ENCODE measurements around the gene MAPK7.

Gene MAPK7

DNA sequence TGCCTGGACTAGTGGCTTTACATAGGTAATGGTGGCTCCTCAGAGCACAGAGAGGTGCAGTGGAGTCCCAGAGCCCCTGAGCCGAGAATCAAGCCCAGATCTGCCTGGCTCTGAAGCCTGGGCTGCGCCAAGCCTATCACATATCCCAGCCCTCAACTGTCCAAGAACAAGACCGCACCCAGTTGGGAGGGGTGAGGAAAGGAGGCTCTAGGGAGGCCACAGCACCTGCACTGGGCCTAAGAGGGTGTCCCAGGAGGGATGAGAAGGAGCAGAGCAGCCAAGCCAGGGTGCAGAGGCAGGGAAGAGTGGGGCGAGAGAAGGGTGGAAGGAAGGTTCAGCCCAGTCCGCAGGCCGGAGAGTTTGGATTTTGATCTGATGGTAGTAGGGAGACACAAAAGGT, 31.8 kb downstream of the MAPK7 start:
- no peaks in the 10 kb centered on the region for H3K4me1 Mint-ChIP-seq (ENCODE audit: low read depth in 2 of 2)
- no peak overlapping the region for H3K4me3 Mint-ChIP-seq
- H3K27me3 Mint-ChIP-seq: peaks cover 0 to 44% of the 10 kb centered on the region in 2 donors
- DNase-seq (no peak), ATAC-seq (replicated peaks) (no peak)
- H3K27ac Mint-ChIP-seq: peak overlapping the region in 1 of 2 donors; percentile 33
- no peaks in the 10 kb centered on the region for H3K36me3 Mint-ChIP-seq (ENCODE audit: insufficient read depth)
- H3K9me3 Mint-ChIP-seq: no peaks in the 10 kb centered on the region

DNA sequence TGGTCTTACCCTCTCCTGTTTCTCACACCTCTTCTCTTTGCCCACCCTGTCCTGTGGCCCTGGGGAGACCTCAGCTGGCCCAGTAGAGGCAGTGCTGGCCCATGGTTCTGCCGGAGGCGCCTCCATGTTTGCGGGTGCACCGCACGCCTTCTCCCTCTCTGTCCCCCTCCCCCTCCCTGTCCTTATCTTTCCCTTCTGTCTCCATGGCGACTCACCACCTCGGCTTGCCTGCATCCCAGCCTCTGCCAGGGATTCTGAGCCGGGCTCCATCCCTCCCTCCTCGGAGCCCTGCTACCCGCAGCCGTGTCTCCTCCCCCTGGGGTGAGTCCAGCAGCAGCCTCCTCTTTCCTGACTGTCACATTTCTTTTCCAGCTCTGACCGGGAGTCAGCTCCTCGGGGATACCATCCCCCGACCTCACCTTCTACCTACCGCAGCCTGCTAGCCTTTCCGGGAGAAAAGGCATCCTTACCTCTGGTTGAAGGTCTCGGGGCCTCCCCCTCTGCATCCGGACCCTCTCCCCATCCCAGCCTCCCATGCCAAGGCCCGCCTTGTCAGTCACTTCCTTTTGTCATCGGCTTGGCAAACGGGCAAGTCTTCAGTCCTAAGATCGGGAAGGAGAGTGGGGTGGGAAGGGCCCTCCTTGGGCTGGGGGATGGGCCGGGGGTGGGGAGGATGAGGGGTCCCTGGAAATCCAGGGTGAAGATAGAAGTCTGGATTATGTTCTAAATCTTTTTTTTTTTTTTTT, 32.8 kb downstream of the MAPK7 start, which contains the start of gene RNF112:
RNF112 (plus strand) TSS at position 358 of the 746 bp plus-strand sequence; CDS start at position 535, 177 bp downstream.
- ATAC-seq (replicated peaks) (no peak), DNase-seq (no peak)
- Mint-ChIP-seq H3K4me1 (ENCODE audit: low read depth in 2 of 2) (no peaks in the 10 kb centered on the region), H3K27ac (peak within 1 kb of the TSS in 1 of 2 donors; percentile 38), H3K27me3 (peaks cover 0 to 50% of the 10 kb centered on the region in 2 donors), H3K4me3 (no peak within 1 kb of the TSS), H3K9me3 (no peaks in the 10 kb centered on the region), H3K36me3 (ENCODE audit: insufficient read depth) (no peaks in the 10 kb centered on the region)

DNA sequence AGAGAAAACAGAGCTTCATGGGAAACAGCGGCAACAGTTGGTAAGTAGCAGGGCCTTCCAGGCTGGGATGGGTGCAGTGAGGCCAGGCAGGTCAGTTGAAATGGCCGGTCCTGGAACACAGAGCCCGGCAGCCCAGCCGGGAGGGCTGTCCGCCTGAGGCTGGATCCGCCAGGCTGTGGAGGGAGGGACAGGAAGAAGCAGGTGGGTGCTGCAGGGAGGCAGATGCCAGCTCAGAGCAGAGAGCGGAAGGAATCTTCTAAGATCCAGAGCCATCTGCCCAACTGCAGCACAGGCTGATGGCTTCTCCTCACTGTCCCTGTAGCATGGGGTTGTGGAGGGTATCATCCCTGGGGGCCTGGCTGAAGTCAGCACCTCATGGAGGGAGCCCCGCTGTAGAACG, 33.3 kb downstream of the MAPK7 start:
- peaks cover 0 to 50% of the 10 kb centered on the region in 2 donors for H3K27me3 Mint-ChIP-seq
- H3K27ac Mint-ChIP-seq: peak overlapping the region in 1 of 2 donors; percentile 38
- DNase-seq: no peak
- H3K4me3 Mint-ChIP-seq: no peak overlapping the region
- no peaks in the 10 kb centered on the region for H3K9me3 Mint-ChIP-seq
- ATAC-seq (replicated peaks): no peak
- no peaks in the 10 kb centered on the region for H3K36me3 Mint-ChIP-seq (ENCODE audit: insufficient read depth)
- no peaks in the 10 kb centered on the region for H3K4me1 Mint-ChIP-seq (ENCODE audit: low read depth in 2 of 2)

DNA sequence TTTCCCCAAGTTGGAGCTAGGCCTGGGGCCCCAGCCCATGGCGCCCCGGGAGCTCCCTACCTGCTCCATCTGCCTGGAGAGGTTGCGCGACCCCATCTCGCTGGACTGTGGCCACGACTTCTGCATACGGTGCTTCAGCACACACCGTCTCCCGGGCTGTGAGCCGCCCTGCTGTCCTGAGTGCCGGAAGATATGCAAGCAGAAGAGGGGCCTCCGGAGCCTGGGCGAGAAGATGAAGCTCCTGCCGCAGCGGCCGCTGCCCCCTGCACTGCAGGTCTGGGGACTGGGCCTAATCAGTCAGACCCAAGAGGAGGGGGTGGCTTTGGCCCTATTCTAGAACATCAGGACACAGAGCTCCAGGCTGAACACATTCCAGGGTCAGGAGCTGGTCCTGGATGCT, 34.2 kb downstream of the MAPK7 start:
- ATAC-seq (replicated peaks): no peak
- Mint-ChIP-seq H3K4me1 (ENCODE audit: low read depth in 2 of 2) (no peaks in the 10 kb centered on the region), H3K4me3 (no peak overlapping the region), H3K27ac (no peak overlapping the region), H3K27me3 (peaks cover 0 to 50% of the 10 kb centered on the region in 2 donors), H3K36me3 (ENCODE audit: insufficient read depth) (no peaks in the 10 kb centered on the region), H3K9me3 (no peaks in the 10 kb centered on the region)
- DNase-seq: no peak

DNA sequence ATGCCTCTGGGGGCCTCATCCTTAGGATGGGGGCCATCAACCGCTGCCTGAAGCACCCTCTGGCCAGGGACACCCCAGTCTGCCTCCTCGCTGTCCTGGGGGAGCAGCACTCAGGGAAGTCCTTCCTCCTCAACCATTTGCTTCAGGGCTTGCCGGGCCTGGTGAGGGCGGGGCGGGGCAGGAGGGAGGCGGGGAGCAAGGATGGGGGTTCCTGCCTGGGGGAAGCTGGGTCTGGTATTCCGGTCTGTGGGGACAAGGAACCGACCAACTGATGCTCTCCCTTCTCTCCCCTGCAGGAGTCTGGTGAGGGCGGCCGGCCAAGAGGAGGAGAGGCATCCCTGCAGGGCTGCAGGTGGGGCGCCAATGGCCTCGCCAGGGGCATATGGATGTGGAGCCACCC, 34.7 kb downstream of the MAPK7 start:
- Mint-ChIP-seq H3K36me3 (ENCODE audit: insufficient read depth) (no peaks in the 10 kb centered on the region), H3K9me3 (no peaks in the 10 kb centered on the region), H3K27me3 (peaks cover 0 to 50% of the 10 kb centered on the region in 2 donors), H3K27ac (no peak overlapping the region), H3K4me1 (ENCODE audit: low read depth in 2 of 2) (no peaks in the 10 kb centered on the region), H3K4me3 (no peak overlapping the region)
- DNase-seq (no peak), ATAC-seq (replicated peaks) (no peak)

DNA sequence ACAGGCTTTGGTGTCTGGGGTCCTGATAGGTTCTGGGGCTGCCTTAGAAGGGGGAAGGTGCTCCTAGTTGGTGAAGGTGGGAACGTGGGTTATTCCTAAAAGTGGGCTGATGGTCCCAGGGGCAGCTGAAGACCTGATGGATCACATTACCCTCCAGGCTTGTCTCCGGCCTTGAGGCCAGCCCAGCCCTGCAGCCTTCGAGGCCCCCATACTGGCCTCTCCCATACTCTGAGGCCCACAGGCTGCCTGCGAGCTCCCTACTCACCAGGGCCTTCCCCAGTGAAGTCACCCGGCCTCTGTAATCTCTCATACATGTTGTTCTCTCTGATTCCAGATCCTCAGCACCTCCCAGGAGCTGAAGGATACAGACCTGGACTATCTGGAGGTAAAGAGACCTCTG, 35.5 kb downstream of the MAPK7 start:
- peaks cover 0 to 50% of the 10 kb centered on the region in 2 donors for H3K27me3 Mint-ChIP-seq
- no peak overlapping the region for H3K27ac Mint-ChIP-seq
- H3K4me1 Mint-ChIP-seq (ENCODE audit: low read depth in 2 of 2): no peaks in the 10 kb centered on the region
- DNase-seq: no peak
- H3K4me3 Mint-ChIP-seq: no peak overlapping the region
- H3K9me3 Mint-ChIP-seq: no peaks in the 10 kb centered on the region
- no peaks in the 10 kb centered on the region for H3K36me3 Mint-ChIP-seq (ENCODE audit: insufficient read depth)
- no peak for ATAC-seq (replicated peaks)

DNA sequence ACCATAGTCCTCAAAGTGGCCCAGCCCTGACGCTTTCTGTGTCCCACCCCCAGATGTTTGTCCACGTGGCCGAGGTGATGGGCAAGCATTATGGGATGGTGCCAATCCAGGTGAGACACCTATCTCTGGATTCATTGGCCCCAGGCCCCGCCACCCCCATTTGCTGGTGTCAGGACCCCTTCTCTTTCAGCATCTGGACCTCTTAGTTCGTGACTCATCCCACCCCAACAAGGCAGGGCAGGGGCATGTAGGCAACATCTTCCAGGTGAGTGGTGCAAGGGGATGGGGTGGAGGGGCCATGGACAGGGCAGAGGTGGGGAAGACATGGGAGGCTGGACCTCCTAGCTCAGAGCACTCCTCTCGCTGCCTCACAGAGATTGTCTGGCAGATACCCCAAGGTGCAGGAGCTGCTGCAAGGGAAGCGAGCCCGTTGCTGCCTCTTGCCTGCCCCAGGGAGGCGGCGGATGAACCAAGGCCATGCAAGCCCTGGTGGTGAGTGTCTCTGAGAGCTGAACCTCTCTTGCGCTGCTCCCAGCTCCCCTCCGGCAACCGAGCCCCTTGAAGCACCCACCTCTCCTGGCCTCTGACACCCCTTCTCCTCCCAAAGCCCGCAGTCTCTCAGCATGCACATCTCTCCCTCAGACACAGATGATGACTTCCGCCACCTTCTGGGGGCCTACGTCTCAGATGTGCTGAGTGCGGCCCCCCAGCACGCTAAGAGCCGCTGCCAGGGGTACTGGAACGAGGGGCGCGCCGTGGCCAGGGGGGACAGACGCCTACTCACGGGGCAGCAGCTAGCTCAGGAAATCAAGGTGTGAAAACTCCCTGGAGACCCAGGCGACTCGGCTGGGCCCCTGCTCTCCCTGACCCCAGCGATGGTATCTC, 36.3 kb downstream of the MAPK7 start:
- H3K9me3 Mint-ChIP-seq: no peaks in the 10 kb centered on the region
- no peaks in the 10 kb centered on the region for H3K36me3 Mint-ChIP-seq (ENCODE audit: insufficient read depth)
- H3K4me3 Mint-ChIP-seq: no peak overlapping the region
- no peak for DNase-seq
- no peaks in the 10 kb centered on the region for H3K4me1 Mint-ChIP-seq (ENCODE audit: low read depth in 2 of 2)
- no peak overlapping the region for H3K27ac Mint-ChIP-seq
- H3K27me3 Mint-ChIP-seq: peaks cover 0 to 50% of the 10 kb centered on the region in 2 donors
- no peak for ATAC-seq (replicated peaks)

DNA sequence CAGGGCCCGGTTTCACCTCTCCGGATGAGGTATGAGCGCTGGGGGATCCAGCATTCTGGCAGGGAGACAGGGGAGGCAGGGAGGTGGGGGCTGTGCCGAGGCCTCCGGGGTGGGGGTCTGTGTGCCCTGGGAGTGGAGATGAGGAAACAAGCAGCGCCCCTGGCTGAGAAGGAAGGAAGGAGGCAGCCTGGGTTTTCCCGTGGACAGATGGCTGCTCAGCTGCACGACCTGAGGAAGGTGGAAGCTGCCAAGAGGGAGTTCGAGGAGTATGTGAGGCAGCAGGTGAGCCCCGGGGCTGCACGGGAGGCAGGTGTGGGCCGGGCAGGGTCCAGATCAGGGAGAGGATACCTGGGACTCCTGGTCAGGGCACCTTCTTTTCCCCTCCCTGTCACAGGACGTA, 37.0 kb downstream of the MAPK7 start:
- Mint-ChIP-seq H3K27me3 (peaks cover 0 to 50% of the 10 kb centered on the region in 2 donors), H3K27ac (no peak overlapping the region), H3K9me3 (no peaks in the 10 kb centered on the region), H3K36me3 (ENCODE audit: insufficient read depth) (no peaks in the 10 kb centered on the region), H3K4me1 (ENCODE audit: low read depth in 2 of 2) (no peaks in the 10 kb centered on the region), H3K4me3 (no peak overlapping the region)
- no peak for ATAC-seq (replicated peaks)
- no peak for DNase-seq

DNA sequence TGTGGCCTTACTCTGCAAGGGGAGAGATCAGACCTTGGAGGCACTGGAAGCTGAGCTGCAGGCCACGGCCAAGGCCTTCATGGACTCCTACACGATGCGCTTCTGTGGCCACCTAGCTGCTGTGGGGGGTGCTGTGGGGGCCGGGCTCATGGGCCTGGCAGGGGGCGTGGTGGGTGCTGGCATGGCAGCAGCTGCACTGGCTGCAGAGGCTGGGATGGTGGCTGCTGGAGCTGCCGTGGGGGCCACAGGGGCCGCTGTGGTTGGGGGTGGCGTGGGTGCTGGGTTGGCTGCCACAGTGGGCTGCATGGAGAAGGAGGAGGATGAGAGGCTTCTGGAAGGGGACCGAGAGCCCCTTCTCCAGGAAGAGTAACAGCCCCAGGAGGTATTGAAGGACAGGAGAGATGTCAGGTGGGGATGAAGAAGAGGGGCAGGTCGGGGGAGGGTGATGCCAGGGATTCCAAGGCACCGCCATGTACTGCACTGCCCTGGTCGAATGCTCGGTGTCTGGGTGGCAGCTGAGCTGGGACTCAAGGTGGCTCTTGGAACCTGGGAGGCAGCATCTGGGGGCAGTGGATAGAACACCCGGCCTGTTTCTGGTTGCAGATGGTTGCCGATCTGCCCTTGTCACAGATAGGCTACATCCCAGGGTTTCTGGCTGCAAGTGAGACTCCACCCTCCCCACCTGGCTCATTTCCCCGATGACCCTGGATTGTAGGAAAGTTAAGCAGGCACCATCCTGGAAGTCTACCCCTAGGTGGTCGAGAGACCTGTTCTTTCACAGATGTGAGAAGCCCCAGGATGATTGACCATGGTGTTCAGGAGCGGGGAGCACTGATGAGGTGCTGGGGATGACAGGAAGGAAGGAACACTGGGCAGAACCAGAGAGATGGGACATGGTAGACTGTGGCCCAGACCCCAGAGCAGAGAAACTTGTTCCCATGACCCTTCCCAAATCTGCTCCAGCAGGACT, 37.8 kb downstream of the MAPK7 start:
- Mint-ChIP-seq H3K9me3 (no peaks in the 10 kb centered on the region), H3K4me1 (ENCODE audit: low read depth in 2 of 2) (peaks cover 0 to 2% of the 10 kb centered on the region in 2 donors), H3K27ac (peak overlapping the region in 1 of 2 donors; percentile 31), H3K36me3 (ENCODE audit: insufficient read depth) (no peaks in the 10 kb centered on the region), H3K4me3 (no peak overlapping the region), H3K27me3 (peaks cover 3 to 46% of the 10 kb centered on the region in 2 donors)
- DNase-seq: no peak
- no peak for ATAC-seq (replicated peaks)

DNA sequence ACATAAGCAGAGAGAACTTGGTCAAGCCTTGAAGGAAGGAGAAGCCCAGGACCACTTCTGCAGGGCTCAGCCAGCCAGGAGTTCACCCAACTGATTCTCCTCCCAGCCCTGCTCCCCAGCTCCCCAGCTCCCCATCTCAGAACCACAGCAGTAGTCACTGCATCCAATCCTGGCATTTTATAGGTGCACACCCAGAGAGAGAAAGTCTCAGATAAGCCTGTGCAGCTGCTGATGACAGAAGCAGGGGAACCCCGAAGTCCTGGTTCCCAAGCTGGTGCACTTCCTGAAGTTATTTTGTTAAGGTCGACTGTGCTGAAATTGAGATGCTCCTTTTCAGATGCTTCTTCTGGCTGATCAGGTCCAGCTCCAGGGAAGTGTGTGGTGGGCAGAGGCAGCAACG, 39.3 kb downstream of the MAPK7 start:
- DNase-seq: no peak
- Mint-ChIP-seq H3K4me3 (no peak overlapping the region), H3K4me1 (ENCODE audit: low read depth in 2 of 2) (peaks cover 0 to 3% of the 10 kb centered on the region in 2 donors), H3K27ac (peak overlapping the region in 1 of 2 donors; percentile 41), H3K27me3 (peaks cover 5 to 31% of the 10 kb centered on the region in 2 donors), H3K9me3 (no peaks in the 10 kb centered on the region), H3K36me3 (ENCODE audit: insufficient read depth) (no peaks in the 10 kb centered on the region)
- no peak for ATAC-seq (replicated peaks)

DNA sequence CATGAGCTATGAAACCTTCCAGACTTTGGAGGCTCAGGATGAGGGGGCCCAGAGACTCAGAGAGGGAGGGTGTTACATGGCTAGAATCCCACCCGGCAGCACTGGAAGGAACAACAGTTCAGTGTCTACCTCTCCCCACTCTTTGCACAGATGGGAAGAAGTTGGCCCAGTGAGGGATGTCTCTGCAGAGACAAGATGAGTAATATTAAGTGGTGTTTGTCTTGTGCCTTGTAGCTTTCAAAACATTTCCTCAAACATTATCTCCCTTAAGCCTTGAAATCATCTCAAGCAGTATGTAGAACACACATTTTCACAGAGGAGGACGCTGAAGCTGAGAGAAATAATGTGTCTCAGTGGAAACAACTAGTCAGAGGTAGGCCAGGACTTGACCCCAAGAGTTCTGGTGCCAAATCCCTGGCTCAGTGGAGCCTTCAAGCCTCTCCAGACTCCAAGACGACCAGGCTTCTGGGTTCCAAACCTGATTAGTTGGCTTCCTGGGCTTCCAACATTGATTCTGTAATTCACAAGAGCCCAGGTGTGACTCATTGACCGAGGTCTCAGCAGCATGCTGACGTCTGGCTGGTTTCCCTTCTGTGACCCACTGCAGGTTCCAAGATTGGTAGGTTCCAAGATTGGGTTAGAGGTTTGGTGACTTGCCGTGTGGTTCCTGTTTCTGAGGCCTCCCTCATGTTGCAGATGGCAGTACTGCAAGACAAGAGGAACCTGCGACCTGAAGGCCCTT, 40.1 kb downstream of the MAPK7 start:
- DNase-seq: no peak
- Mint-ChIP-seq H3K4me1 (ENCODE audit: low read depth in 2 of 2) (peaks cover 0 to 3% of the 10 kb centered on the region in 2 donors), H3K27ac (peak overlapping the region in 1 of 2 donors; percentile 41), H3K27me3 (peaks cover 5 to 23% of the 10 kb centered on the region in 2 donors), H3K4me3 (no peak overlapping the region), H3K36me3 (ENCODE audit: insufficient read depth) (no peaks in the 10 kb centered on the region), H3K9me3 (no peaks in the 10 kb centered on the region)
- peak; percentile 39 for ATAC-seq (replicated peaks)

DNA sequence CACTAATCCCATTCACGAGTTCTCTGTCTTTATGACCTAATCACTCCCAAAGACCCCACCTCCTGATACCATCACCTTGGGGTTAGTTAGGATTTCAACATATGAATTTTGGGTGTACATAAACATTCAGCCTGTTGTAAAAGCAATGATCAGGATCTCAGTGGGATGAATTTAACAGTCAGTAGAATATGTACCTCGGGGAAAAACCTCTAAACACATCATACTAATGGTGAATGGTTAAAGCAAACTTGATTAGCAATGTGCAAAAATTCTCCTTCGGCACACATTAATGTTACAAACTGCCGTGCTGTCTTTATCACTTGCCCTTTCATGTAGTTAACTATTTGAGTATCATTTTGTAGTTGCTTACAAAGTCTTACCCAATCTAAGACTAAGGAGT, 42.9 kb downstream of the MAPK7 start:
- ATAC-seq (replicated peaks): no peak
- Mint-ChIP-seq H3K27me3 (peaks cover 5 to 8% of the 10 kb centered on the region in 2 donors), H3K36me3 (ENCODE audit: insufficient read depth) (no peaks in the 10 kb centered on the region), H3K9me3 (no peaks in the 10 kb centered on the region), H3K4me1 (ENCODE audit: low read depth in 2 of 2) (peaks cover 0 to 3% of the 10 kb centered on the region in 2 donors), H3K4me3 (no peak overlapping the region), H3K27ac (no peak overlapping the region)
- no peak for DNase-seq
